ENCODE results near the gene C2orf76. TPM values are rescaled to one million over a fixed set of nuclear protein-coding genes. Genes with fewer than 3 reads are reported as not detected.

C2orf76 gene
- total and polyA plus RNA-seq, 2 experiments from 2014 or later = 9.5 to 17.0 TPM

- no peaks in the 10 kb centered on the region for H3K36me3 ChIP-seq
- no peak overlapping the region for H3K4me3 ChIP-seq
- no peaks in the 10 kb centered on the region for H3K27me3 ChIP-seq
- TF ChIP-seq CTCF (IDR thresholded peaks at IDR 0.05; ENCODE audit: low read depth, low read length) = no peak
- H3K4me1 ChIP-seq (ENCODE audit: low read depth) = no peaks in the 10 kb centered on the region
- DNase-seq (ENCODE audit: low read depth in 1 of 2, low spot score in 1 of 2) = no peak
- no peaks in the 10 kb centered on the region for H3K9me3 ChIP-seq (ENCODE audit: low read depth)
- no peak overlapping the region for H3K27ac ChIP-seq
Observed at GRCh38 chr2:119385466-119385865, 18.8 kb upstream of the C2orf76 start.

- Histone ChIP-seq H3K27ac (no peak overlapping the region), H3K27me3 (no peaks in the 10 kb centered on the region), H3K4me3 (no peak overlapping the region), H3K36me3 (no peaks in the 10 kb centered on the region), H3K9me3 (ENCODE audit: low read depth) (no peaks in the 10 kb centered on the region), H3K4me1 (ENCODE audit: low read depth) (no peaks in the 10 kb centered on the region)
- TF ChIP-seq CTCF (IDR thresholded peaks at IDR 0.05; ENCODE audit: low read depth, low read length) = no peak
- DNase-seq (ENCODE audit: low read depth in 1 of 2, low spot score in 1 of 2) = no peak
Observed at GRCh38 chr2:119384971-119385370, 18.3 kb upstream of the C2orf76 start.

GRCh38 chr2:119383410-119384140 is 16.9 kb upstream of the C2orf76 start:
- H3K27me3 ChIP-seq = no peaks in the 10 kb centered on the region
- DNase-seq (ENCODE audit: low read depth in 1 of 2, low spot score in 1 of 2) = peak in 1 of 2 donors; percentile 15
- no peaks in the 10 kb centered on the region for H3K9me3 ChIP-seq (ENCODE audit: low read depth)
- no peaks in the 10 kb centered on the region for H3K4me1 ChIP-seq (ENCODE audit: low read depth)
- H3K27ac ChIP-seq = no peak overlapping the region
- TF ChIP-seq CTCF (IDR thresholded peaks at IDR 0.05; ENCODE audit: low read depth, low read length) = no peak
- H3K36me3 ChIP-seq = no peaks in the 10 kb centered on the region
- no peak overlapping the region for H3K4me3 ChIP-seq

- no peaks in the 10 kb centered on the region for H3K27me3 ChIP-seq
- H3K27ac ChIP-seq = no peak overlapping the region
- peaks cover under 1% of the 10 kb centered on the region for H3K36me3 ChIP-seq
- no peaks in the 10 kb centered on the region for H3K9me3 ChIP-seq (ENCODE audit: low read depth)
- DNase-seq (ENCODE audit: low read depth in 1 of 2, low spot score in 1 of 2) = no peak
- no peak overlapping the region for H3K4me3 ChIP-seq
- no peak for TF ChIP-seq CTCF (IDR thresholded peaks at IDR 0.05; ENCODE audit: low read depth, low read length)
- H3K4me1 ChIP-seq (ENCODE audit: low read depth) = no peaks in the 10 kb centered on the region
Observed at GRCh38 chr2:119378566-119378965, 11.9 kb upstream of the C2orf76 start.

- Histone ChIP-seq H3K9me3 (ENCODE audit: low read depth) (no peaks in the 10 kb centered on the region), H3K4me1 (ENCODE audit: low read depth) (no peaks in the 10 kb centered on the region), H3K27ac (no peak overlapping the region), H3K4me3 (no peak overlapping the region), H3K36me3 (peaks cover 6% of the 10 kb centered on the region), H3K27me3 (no peaks in the 10 kb centered on the region)
- TF ChIP-seq CTCF (IDR thresholded peaks at IDR 0.05; ENCODE audit: low read depth, low read length) = no peak
- no peak for DNase-seq (ENCODE audit: low read depth in 1 of 2, low spot score in 1 of 2)
Observed at GRCh38 chr2:119377993-119378345, 11.3 kb upstream of the C2orf76 start.

Data from cardiac muscle cell (in vitro differentiated cells and primary cell).